Smooth muscle cell (in vitro differentiated cells): ENCODE data around the gene KRT222. TPM values are rescaled to one million over a fixed set of nuclear protein-coding genes. Genes with fewer than 3 reads are reported as not detected.

Experiments
- DNase-seq: peaks from one replicate; lab custom pipeline; 2025; ENCODE audit not compliant: unreplicated experiment; lab: John Stamatoyannopoulos, UW
- H2AFZ ChIP-seq: fragments of 200-600 bp; sonication (generic); 2 replicates; pipeline ENCODE4 v1.6.0; 2016; ENCODE audit warnings: antibody characterized with exemption, low read depth, mild to moderate bottlenecking
- H3F3A ChIP-seq: fragments of 200-600 bp; sonication (generic); 2 replicates; pipeline ENCODE4 v1.6.0; 2017; ENCODE audit warnings: antibody characterized with exemption, low read depth
- H3K27ac ChIP-seq: fragments of 200-600 bp; sonication (generic); 2 replicates; pipeline ENCODE4 v1.5.1; 2016; ENCODE audit warnings: low read depth, mild to moderate bottlenecking
- H3K27me3 ChIP-seq: fragments of 200-600 bp; sonication (generic); 2 replicates; pipeline ENCODE4 v1.6.1; 2016; ENCODE audit warnings: low read depth, mild to moderate bottlenecking
- H3K36me3 ChIP-seq: fragments of 200-600 bp; sonication (generic); 2 replicates; pipeline ENCODE4 v1.5.1; 2016; ENCODE audit warnings: low read depth
- H3K4me1 ChIP-seq: fragments of 200-600 bp; sonication (generic); 2 replicates; pipeline ENCODE4 v1.5.1; 2016; ENCODE audit warnings: low read depth
- H3K4me2 ChIP-seq: fragments of 200-600 bp; sonication (generic); 2 replicates; pipeline ENCODE4 v1.6.0; 2016; ENCODE audit warnings: mild to moderate bottlenecking
- H3K4me3 ChIP-seq: fragments of 200-600 bp; sonication (generic); 2 replicates; pipeline ENCODE4 v1.5.1; 2016; ENCODE audit warnings: mild to moderate bottlenecking
- H3K79me2 ChIP-seq: fragments of 200-600 bp; sonication (generic); 2 replicates; pipeline ENCODE4 v1.6.0; 2016; ENCODE audit warnings: low read depth, mild to moderate bottlenecking
- H3K9ac ChIP-seq: fragments of 200-600 bp; sonication (generic); 2 replicates; pipeline ENCODE4 v1.6.0; 2016; ENCODE audit warnings: low read depth
- H3K9me3 ChIP-seq: fragments of 200-600 bp; sonication (generic); replicated peaks from 2 replicates; pipeline ENCODE4 v1.5.1; 2016; ENCODE audit warnings: low read depth
- H4K20me1 ChIP-seq: fragments of 200-600 bp; sonication (generic); 2 replicates; pipeline ENCODE4 v1.6.0; 2016; ENCODE audit warnings: low read depth
- CTCF ChIP-seq: fragments of 200-600 bp; sonication (generic); IDR thresholded peaks from 2 replicates; pipeline ENCODE4 v1.5.1; 2017; ENCODE audit warnings: borderline replicate concordance, mild to moderate bottlenecking, antibody characterized with exemption; ENCODE audit not compliant: insufficient read depth, poor library complexity, severe bottlenecking
- WGBS: methylation state at CpG from one replicate; pipeline ENCODE4 v1.1.7; 2016; ENCODE audit warnings: low lambda C conversion rate; 5-methylcytosine and 5-hydroxymethylcytosine counted together
- polyA plus RNA-seq: library from polyadenylated mRNA; unstranded; fragments of >200 nt; fragmentation: Nextera tagmentation; extraction: Ambion mirVana; gene quantifications from 2 replicates; pipeline ENCODE4 v1.2.1, GENCODE V29; 2016
- total RNA-seq: library from RNA; depleted of rRNA; stranded (reverse); fragments of >200 nt; gene quantifications from 2 replicates; pipeline ENCODE4 v1.2.3, GENCODE V29; 2014

The KRT222 gene
- total and polyA plus RNA-seq, 2 experiments from 2014 or later: not detected

- Histone ChIP-seq H3K9me3 (no peaks in the 10 kb centered on the region), H3K4me2 (no peak overlapping the region), H3K79me2 (peaks cover 7% of the 10 kb centered on the region), H3K4me3 (no peak overlapping the region), H3K4me1 (peaks cover 5% of the 10 kb centered on the region), H3F3A (no peaks in the 10 kb centered on the region), H3K9ac (no peak overlapping the region), H4K20me1 (no peaks in the 10 kb centered on the region), H3K36me3 (no peaks in the 10 kb centered on the region), H2AFZ (no peak overlapping the region), H3K27me3 (peaks cover 14% of the 10 kb centered on the region), H3K27ac (no peak overlapping the region)
- TF ChIP-seq CTCF: no peak
- no peak for DNase-seq
- WGBS: 81% methylated on average over 5 of the region's 5 CpGs
These were observed 13.0 kb downstream of the KRT222 start for GRCh38 chr17:40651939-40652338.

GRCh38 chr17:40648384-40648968 lies 16.5 kb downstream of the KRT222 start:
- no peak for DNase-seq
- Histone ChIP-seq H3K4me1 (peaks cover 22% of the 10 kb centered on the region), H4K20me1 (peaks cover 9% of the 10 kb centered on the region)

GRCh38 chr17:40647624-40648383 lies 17.2 kb downstream of the KRT222 start, which contains the start of gene SMARCE1:
Gene SMARCE1 (minus strand): TSS chr17:40647818. CDS start chr17:40645802, 2,016 bp downstream.
- Histone ChIP-seq H3K79me2 (peaks cover 47% of the 10 kb centered on the region), H3K9ac (peak within 1 kb of the TSS; percentile 99), H3K4me2 (peak within 1 kb of the TSS; percentile 90), H3K4me3 (peak within 1 kb of the TSS; percentile 84), H3K27me3 (no peaks in the 10 kb centered on the region), H4K20me1 (peaks cover 15% of the 10 kb centered on the region), H2AFZ (peak within 1 kb of the TSS; percentile 99), H3F3A (no peaks in the 10 kb centered on the region), H3K4me1 (peaks cover 22% of the 10 kb centered on the region), H3K36me3 (no peaks in the 10 kb centered on the region), H3K9me3 (no peaks in the 10 kb centered on the region), H3K27ac (peak within 1 kb of the TSS; percentile 99)
- WGBS: under 1% methylated on average over 58 of the region's 64 CpGs
- no peak for TF ChIP-seq CTCF
- DNase-seq: peak; percentile 75

More at GRCh38 chr17:40648384-40648968, 16.5 kb downstream of the KRT222 start:
- H2AFZ ChIP-seq: peak overlapping the region; percentile 99
- no peak for TF ChIP-seq CTCF
- peak overlapping the region; percentile 99 for H3K27ac ChIP-seq
- peak overlapping the region; percentile 90 for H3K4me2 ChIP-seq
- H3F3A ChIP-seq: no peaks in the 10 kb centered on the region
- H3K9ac ChIP-seq: peak overlapping the region; percentile 99
- peaks cover 42% of the 10 kb centered on the region for H3K79me2 ChIP-seq
- no peaks in the 10 kb centered on the region for H3K36me3 ChIP-seq
- H3K4me3 ChIP-seq: peak overlapping the region; percentile 84
- H3K9me3 ChIP-seq: no peaks in the 10 kb centered on the region
- H3K27me3 ChIP-seq: no peaks in the 10 kb centered on the region
- WGBS: 6% methylated on average over 28 of the region's 28 CpGs
